ENCODE measurements around the gene APOH.

DNA sequence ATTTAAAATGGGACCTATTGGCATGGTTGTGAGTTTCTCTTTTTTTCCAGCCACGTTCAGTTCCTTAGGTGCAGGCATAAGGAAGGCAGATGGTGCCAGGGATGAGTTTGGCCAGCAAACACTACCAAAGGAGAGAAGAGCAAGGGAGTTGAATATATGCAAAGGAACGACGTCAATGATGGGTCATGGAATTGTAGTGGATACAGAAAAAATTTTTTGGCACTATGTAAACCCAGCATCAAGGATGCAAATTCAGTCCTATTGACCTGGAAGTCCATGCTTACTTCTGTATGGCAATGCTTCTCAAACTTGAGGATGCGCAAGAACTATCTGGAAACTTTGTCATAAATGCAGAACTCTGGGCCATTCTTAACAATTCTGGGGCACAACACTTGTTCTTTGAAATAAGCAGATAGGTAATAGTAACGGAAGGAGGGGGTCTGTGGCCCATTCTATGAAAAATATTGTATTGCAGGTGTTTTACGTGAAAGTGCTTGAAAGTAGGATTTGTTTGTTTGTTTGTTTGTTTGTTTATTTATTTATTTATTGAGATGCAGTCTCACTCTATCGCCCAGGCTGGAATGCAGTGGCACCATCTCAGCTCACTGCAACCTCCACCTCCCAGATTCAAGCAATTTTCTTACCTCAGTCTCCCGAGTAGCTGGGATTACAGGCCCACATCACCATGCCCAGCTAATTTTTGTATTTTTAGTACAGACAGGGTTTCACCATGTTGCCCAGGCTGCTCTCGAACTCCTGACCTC is 18.0 kb downstream of the APOH start:
- TF ChIP-seq CTCF (conservative IDR thresholded peaks at IDR 0.05), result no peak
- no peak for TF ChIP-seq ZFX (IDR thresholded peaks at IDR 0.05)

All from C4-2B (cell line).